ENCODE data around the gene DCTN5. TPM values are rescaled to one million over a fixed set of nuclear protein-coding genes. Genes with fewer than 3 reads are reported as not detected.

DCTN5 gene
- total RNA-seq, 1 donor from 2014 or later: 42.7 TPM

- Histone ChIP-seq H3K27ac (no peak overlapping the region), H3K4me1 (no peaks in the 10 kb centered on the region), H3K4me3 (no peak overlapping the region), H3K27me3 (ENCODE audit: low read depth) (no peaks in the 10 kb centered on the region), H3K9me3 (peaks cover 6% of the 10 kb centered on the region), H3K36me3 (no peaks in the 10 kb centered on the region)
- no peak for TF ChIP-seq CTCF (IDR thresholded peaks at IDR 0.05)
- DNase-seq (no peak), ATAC-seq (peak in 1 of 2 donors; percentile 7)
- intact Hi-C loops (cut with DNase I): no loop called here
Observed at GRCh38 chr16:23704772-23705516, 63.7 kb downstream of the DCTN5 start.

- ATAC-seq (no peak), DNase-seq (no peak)
- H3K27me3 ChIP-seq (ENCODE audit: low read depth): peaks cover under 1% of the 10 kb centered on the region
- no peak for TF ChIP-seq CTCF (IDR thresholded peaks at IDR 0.05)
- H3K36me3 ChIP-seq: no peaks in the 10 kb centered on the region
- H3K4me3 ChIP-seq: no peak overlapping the region
- H3K9me3 ChIP-seq: peaks cover 6% of the 10 kb centered on the region
- H3K27ac ChIP-seq: no peak overlapping the region
- intact Hi-C loops (cut with DNase I): no loop called here
- no peaks in the 10 kb centered on the region for H3K4me1 ChIP-seq
Observed at GRCh38 chr16:23705517-23705902, 64.2 kb downstream of the DCTN5 start.

- Histone ChIP-seq H3K27ac (no peak overlapping the region), H3K9me3 (peaks cover 6% of the 10 kb centered on the region), H3K27me3 (ENCODE audit: low read depth) (peaks cover 10% of the 10 kb centered on the region), H3K4me3 (no peak overlapping the region), H3K4me1 (no peaks in the 10 kb centered on the region), H3K36me3 (no peaks in the 10 kb centered on the region)
- intact Hi-C loops (cut with DNase I): no loop called here
- no peak for TF ChIP-seq CTCF (IDR thresholded peaks at IDR 0.05)
- DNase-seq: no peak
- no peak for ATAC-seq
Observed at GRCh38 chr16:23706439-23706838, 65.2 kb downstream of the DCTN5 start.

GRCh38 chr16:23709536-23709935 lies 68.3 kb downstream of the DCTN5 start:
- intact Hi-C loops (cut with DNase I): no loop called here
- no peak overlapping the region for H3K4me3 ChIP-seq
- TF ChIP-seq CTCF (IDR thresholded peaks at IDR 0.05): no peak
- H3K27ac ChIP-seq: no peak overlapping the region
- no peaks in the 10 kb centered on the region for H3K4me1 ChIP-seq
- H3K36me3 ChIP-seq: no peaks in the 10 kb centered on the region
- ATAC-seq (no peak), DNase-seq (no peak)
- H3K9me3 ChIP-seq: peaks cover 6% of the 10 kb centered on the region
- H3K27me3 ChIP-seq (ENCODE audit: low read depth): peaks cover 40% of the 10 kb centered on the region

GRCh38 chr16:23710008-23710407 lies 68.7 kb downstream of the DCTN5 start:
- Histone ChIP-seq H3K4me3 (no peak overlapping the region), H3K27ac (no peak overlapping the region), H3K4me1 (no peaks in the 10 kb centered on the region), H3K27me3 (ENCODE audit: low read depth) (peaks cover 44% of the 10 kb centered on the region), H3K9me3 (peaks cover 6% of the 10 kb centered on the region), H3K36me3 (no peaks in the 10 kb centered on the region)
- intact Hi-C loops (cut with DNase I): no loop called here
- DNase-seq (no peak), ATAC-seq (no peak)
- TF ChIP-seq CTCF (IDR thresholded peaks at IDR 0.05): no peak

All from lower lobe of right lung (tissue), 2 donors.